Breast epithelium (tissue), 3 donors: ENCODE data around the gene PFKP.

Experiments used
- CTCF ChIP-seq, 3 donors: fragments of 450-650 bp; IDR thresholded peaks; one replicate each; pipeline ENCODE4 v1.5.1; 2016 to 2017; ENCODE audit warnings: antibody characterized with exemption in 3 of 3, mild to moderate bottlenecking in 3 of 3, moderate library complexity in 3 of 3
- POLR2AphosphoS5 ChIP-seq, 3 donors: sonication (generic); formaldehyde crosslinking; IDR thresholded peaks; one replicate each; pipeline ENCODE4 v1.6.1; 2017; ENCODE audit warnings: antibody characterized with exemption in 3 of 3

GRCh38 chr10:3172081-3172445, 104.7 kb downstream of the PFKP start:
- no peak for TF ChIP-seq POLR2AphosphoS5 (IDR thresholded peaks at IDR 0.05)
- no peak for TF ChIP-seq CTCF (IDR thresholded peaks at IDR 0.05)
